Measurements from ENCODE around the gene ZNF304.

- TF ChIP-seq, protein P1, sequence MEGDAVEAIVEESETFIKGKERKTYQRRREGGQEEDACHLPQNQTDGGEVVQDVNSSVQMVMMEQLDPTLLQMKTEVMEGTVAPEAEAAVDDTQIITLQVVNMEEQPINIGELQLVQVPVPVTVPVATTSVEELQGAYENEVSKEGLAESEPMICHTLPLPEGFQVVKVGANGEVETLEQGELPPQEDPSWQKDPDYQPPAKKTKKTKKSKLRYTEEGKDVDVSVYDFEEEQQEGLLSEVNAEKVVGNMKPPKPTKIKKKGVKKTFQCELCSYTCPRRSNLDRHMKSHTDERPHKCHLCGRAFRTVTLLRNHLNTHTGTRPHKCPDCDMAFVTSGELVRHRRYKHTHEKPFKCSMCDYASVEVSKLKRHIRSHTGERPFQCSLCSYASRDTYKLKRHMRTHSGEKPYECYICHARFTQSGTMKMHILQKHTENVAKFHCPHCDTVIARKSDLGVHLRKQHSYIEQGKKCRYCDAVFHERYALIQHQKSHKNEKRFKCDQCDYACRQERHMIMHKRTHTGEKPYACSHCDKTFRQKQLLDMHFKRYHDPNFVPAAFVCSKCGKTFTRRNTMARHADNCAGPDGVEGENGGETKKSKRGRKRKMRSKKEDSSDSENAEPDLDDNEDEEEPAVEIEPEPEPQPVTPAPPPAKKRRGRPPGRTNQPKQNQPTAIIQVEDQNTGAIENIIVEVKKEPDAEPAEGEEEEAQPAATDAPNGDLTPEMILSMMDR (conservative IDR thresholded peaks at IDR 0.05; ENCODE audit: low read depth in 2 of 2): no peak
- no peak for TF ChIP-seq POLR2AphosphoS5 (IDR thresholded peaks at IDR 0.05; ENCODE audit: low read depth)
- no peak for TF ChIP-seq EZH2 (IDR thresholded peaks at IDR 0.05; ENCODE audit: low read depth, unreplicated experiment)
- TF ChIP-seq, protein P2, sequence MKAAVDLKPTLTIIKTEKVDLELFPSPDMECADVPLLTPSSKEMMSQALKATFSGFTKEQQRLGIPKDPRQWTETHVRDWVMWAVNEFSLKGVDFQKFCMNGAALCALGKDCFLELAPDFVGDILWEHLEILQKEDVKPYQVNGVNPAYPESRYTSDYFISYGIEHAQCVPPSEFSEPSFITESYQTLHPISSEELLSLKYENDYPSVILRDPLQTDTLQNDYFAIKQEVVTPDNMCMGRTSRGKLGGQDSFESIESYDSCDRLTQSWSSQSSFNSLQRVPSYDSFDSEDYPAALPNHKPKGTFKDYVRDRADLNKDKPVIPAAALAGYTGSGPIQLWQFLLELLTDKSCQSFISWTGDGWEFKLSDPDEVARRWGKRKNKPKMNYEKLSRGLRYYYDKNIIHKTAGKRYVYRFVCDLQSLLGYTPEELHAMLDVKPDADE (IDR thresholded peaks at IDR 0.05): no peak
- no peak for TF ChIP-seq EZH2phosphoT487 (IDR thresholded peaks at IDR 0.05; ENCODE audit: unreplicated experiment)
Observed at GRCh38 chr19:57317503-57317902, 33.6 kb upstream of the ZNF304 start.

Measured in GM23338 (cell line).